Sigmoid colon (tissue), 7 donors: ENCODE data around the gene NACA2. TPM values are rescaled to one million over a fixed set of nuclear protein-coding genes. Genes with fewer than 3 reads are reported as not detected.
"Not testable (repeated sequence)": the region's sequence is repeated elsewhere in the genome, so short reads cannot be mapped to it uniquely, and the experiment has no call there.

Source experiments
- DNase-seq: peaks from one replicate; pipeline ENCODE4 v3.0.0-alpha.2; 2019
- H3K27ac ChIP-seq, 4 donors: fragments of 200-600 bp; sonication (generic); one replicate each; pipeline ENCODE4 v1.5.1; 2016 to 2019; ENCODE audit warnings: mild to moderate bottlenecking in 1 of 4
- H3K27me3 ChIP-seq, 3 donors: fragments of 200-600 bp; sonication (generic); one replicate each; pipeline ENCODE4 v1.5.1; 2019; ENCODE audit warnings: mild to moderate bottlenecking in 1 of 3
- H3K36me3 ChIP-seq, 4 donors: fragments of 200-600 bp; sonication (generic); one replicate each; pipeline ENCODE4 v1.5.1; 2016 to 2019
- H3K4me1 ChIP-seq, 4 donors: fragments of 200-600 bp; sonication (generic); one replicate each; pipeline ENCODE4 v1.5.1; 2017 to 2019
- H3K4me3 ChIP-seq, 4 donors: fragments of 200-600 bp; sonication (generic); one replicate each; pipeline ENCODE4 v1.5.1; 2017 to 2019; ENCODE audit warnings: mild to moderate bottlenecking in 2 of 4, moderate library complexity in 1 of 4
- H3K9me3 ChIP-seq, 4 donors: fragments of 200-600 bp in 3 of 4; sonication (generic) in 3 of 4; one replicate each; pipeline versions ENCODE4 v1.5.1 to v1.6.1; 2013 to 2019
- EP300 ChIP-seq, 4 donors: sonication (generic); formaldehyde crosslinking; IDR thresholded peaks; one replicate each; pipeline ENCODE4 v1.6.1; 2017; ENCODE audit warnings: antibody characterized with exemption in 4 of 4
- POLR2A ChIP-seq, 2 donors: fragments of 450-650 bp; IDR thresholded peaks; one replicate each; pipeline ENCODE4 v1.6.1; 2016; ENCODE audit warnings: antibody characterized with exemption in 2 of 2, mild to moderate bottlenecking in 2 of 2, moderate library complexity in 2 of 2
- POLR2AphosphoS5 ChIP-seq, 4 donors: sonication (generic); formaldehyde crosslinking; IDR thresholded peaks; one replicate each; pipeline ENCODE4 v1.6.1; 2017; ENCODE audit warnings: antibody characterized with exemption in 4 of 4
- WGBS, 2 donors: extraction: QIAGEN DNeasy Blood & Tissue Kit; methylation state at CpG; one replicate each; pipeline ENCODE4 v1.1.7; 2013; 5-methylcytosine and 5-hydroxymethylcytosine counted together
- intact Hi-C: fragments of 100-400 bp; cut with DNase I; formaldehyde crosslinking; loops from one replicate; pipeline ENCODE4 v1.15.1; 2023
- polyA plus RNA-seq, 3 donors: library from polyadenylated mRNA; stranded (reverse); fragments of 200-250 nt; gene quantifications; one replicate each; pipeline ENCODE4 v1.2.3, GENCODE V29; 2013
- total RNA-seq, 4 donors: library from RNA; depleted of rRNA; stranded (reverse); fragments of >200 nt; gene quantifications; one replicate each; pipeline ENCODE4 v1.1.0, GENCODE V29; 2016
- TF ChIP-seq, protein P1 (sequence below), 4 experiments: fragments of 450-650 bp in 3 of 4; fragments of 200-600 bp in 1 of 4; IDR thresholded peaks; one replicate each; pipeline ENCODE4 v1.5.1; 2016 to 2019; ENCODE audit warnings: antibody characterized with exemption in 4 of 4, mild to moderate bottlenecking in 3 of 4, moderate library complexity in 2 of 4
- donor health status: healthy with polysubstance abuse.
- donor health status: Bipolar disorder and iron deficiency.
- donor health status: healthy.

Gene NACA2
- total and polyA plus RNA-seq, 7 donors: not detected

DNA sequence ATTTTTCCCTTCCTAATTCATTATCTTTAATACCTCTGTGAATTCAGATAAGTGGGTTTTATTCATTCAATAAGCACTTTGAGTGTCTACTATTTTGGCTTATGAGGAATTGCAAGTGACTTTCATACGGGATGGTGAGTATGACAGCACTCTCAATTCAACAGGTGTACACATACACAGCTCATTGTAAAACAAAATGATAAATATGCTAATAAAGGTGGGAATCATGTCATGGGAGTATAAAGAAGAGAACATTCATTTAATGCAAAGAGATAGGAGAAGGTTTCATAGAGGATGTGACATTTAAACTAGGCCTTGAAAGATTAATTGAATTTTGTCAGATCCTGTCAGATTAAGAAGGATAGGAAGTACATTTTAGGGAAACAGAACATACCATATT lies 19.4 kb downstream of the NACA2 start:
- 94 to 95% methylated on average over 1 of the region's 1 CpG for WGBS, 2 donors
- no peak for DNase-seq
- Histone ChIP-seq H3K27me3 (no peaks in the 10 kb centered on the region), H3K9me3 (no peaks in the 10 kb centered on the region), H3K36me3 (no peaks in the 10 kb centered on the region), H3K4me1 (peaks cover 0 to 3% (median 0%) of the 10 kb centered on the region in 4 donors), H3K4me3 (no peak overlapping the region), H3K27ac (no peak overlapping the region)
- intact Hi-C loops: no loop called here
- TF ChIP-seq, protein P1, sequence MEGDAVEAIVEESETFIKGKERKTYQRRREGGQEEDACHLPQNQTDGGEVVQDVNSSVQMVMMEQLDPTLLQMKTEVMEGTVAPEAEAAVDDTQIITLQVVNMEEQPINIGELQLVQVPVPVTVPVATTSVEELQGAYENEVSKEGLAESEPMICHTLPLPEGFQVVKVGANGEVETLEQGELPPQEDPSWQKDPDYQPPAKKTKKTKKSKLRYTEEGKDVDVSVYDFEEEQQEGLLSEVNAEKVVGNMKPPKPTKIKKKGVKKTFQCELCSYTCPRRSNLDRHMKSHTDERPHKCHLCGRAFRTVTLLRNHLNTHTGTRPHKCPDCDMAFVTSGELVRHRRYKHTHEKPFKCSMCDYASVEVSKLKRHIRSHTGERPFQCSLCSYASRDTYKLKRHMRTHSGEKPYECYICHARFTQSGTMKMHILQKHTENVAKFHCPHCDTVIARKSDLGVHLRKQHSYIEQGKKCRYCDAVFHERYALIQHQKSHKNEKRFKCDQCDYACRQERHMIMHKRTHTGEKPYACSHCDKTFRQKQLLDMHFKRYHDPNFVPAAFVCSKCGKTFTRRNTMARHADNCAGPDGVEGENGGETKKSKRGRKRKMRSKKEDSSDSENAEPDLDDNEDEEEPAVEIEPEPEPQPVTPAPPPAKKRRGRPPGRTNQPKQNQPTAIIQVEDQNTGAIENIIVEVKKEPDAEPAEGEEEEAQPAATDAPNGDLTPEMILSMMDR (IDR thresholded peaks at IDR 0.05): no peak
- no peak for TF ChIP-seq POLR2AphosphoS5 (IDR thresholded peaks at IDR 0.05)
- no peak for TF ChIP-seq EP300 (IDR thresholded peaks at IDR 0.05)
- no peak for TF ChIP-seq POLR2A (IDR thresholded peaks at IDR 0.05)

DNA sequence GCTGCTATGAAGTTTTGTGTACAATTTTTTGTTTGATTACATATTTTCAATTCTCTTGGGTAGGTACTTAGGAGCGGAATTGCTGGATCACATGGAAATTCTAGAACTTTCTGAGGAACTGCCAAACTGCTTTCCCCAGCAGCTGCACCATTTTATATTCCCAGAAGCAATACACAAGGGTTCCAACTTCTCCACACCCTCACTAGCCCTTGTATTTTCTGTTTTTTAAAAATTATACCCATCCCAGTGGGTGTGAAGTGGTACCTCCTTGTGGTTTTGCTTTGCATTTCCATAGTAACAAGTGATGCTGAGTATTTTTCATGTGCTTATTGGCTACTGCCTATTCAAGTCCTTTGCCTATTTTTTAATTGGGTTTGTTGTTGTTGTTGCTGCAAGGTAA lies 20.9 kb downstream of the NACA2 start:
- no peaks in the 10 kb centered on the region for H3K27me3 ChIP-seq
- 92 to 94% methylated on average over 1 of the region's 1 CpG for WGBS, 2 donors
- no peak overlapping the region for H3K4me3 ChIP-seq
- TF ChIP-seq POLR2AphosphoS5 (IDR thresholded peaks at IDR 0.05): no peak
- TF ChIP-seq, protein P1 (IDR thresholded peaks at IDR 0.05): no peak
- TF ChIP-seq EP300 (IDR thresholded peaks at IDR 0.05): no peak
- TF ChIP-seq POLR2A (IDR thresholded peaks at IDR 0.05): peak in 1 of 2 donors; percentile 1
- no peak for DNase-seq
- no peaks in the 10 kb centered on the region for H3K9me3 ChIP-seq
- H3K27ac ChIP-seq: no peak overlapping the region
- no peaks in the 10 kb centered on the region for H3K36me3 ChIP-seq
- peaks cover 0 to 3% (median 0%) of the 10 kb centered on the region in 4 donors for H3K4me1 ChIP-seq
- intact Hi-C loops: no loop called here

DNA sequence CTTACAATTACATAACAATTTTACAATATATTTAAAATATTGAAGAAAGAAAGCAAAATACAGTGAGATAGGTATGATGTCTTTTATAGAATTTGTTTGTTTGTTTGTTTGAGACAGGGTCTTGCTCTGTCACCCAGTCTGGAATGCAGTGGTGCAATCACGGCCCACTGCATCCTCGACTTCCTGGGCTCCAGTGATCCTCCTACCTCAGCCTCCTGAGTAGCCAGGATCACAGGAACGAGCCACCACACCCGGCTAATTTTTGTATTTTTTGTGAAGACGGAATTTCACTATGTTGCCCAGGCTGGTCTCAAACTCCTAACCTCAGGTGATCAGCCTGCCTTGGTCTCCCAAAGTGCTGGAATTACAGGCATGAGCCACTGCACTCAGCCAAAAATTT lies 21.5 kb downstream of the NACA2 start:
- H3K4me3 ChIP-seq, H3K9me3 ChIP-seq, H3K27me3 ChIP-seq, H3K27ac ChIP-seq, intact Hi-C loops, H3K4me1 ChIP-seq, H3K36me3 ChIP-seq, DNase-seq: not testable (repeated sequence)
- WGBS, 2 donors: 93% methylated on average over 5 of the region's 5 CpGs

DNA sequence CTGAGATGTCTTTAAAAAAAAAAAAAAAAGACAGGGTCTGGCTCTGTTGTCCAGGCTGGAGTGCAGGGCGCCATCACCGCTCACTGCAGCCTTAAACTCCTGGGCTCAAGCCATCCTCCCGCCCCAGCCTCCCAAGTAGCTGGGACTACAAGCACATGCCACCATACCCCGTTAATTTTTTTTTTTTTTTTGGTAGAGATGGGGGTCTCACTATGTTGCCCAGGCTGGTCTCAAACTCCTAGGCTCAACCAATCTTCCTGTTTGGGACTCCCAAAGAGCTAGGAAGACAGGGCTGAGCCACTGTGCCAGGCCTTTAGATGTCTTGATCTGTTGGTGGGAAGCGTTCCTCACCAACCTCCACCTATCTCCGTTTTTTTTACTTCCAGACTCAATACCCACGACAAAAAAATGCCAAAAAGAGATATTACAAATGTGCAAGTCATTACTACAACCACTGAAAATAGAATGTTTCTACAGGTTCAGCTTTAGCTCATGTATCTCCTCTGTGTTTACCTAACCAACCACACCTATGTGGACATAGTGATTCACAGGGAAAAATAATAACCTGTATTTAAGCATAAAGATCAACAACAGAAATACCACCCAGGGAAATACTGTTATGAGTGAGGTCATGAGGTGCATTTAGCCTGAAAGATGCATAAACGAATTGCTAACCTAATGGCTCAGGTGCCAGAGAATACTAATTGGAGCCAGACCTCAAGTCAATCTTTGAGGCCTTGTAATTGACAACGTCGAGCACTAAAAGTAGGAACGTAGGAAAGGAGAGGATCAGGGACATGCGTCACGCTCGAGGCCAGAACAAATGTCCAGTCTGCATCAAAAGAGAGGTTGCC lies 22.6 kb downstream of the NACA2 start:
- no peak overlapping the region for H3K4me3 ChIP-seq
- H3K27me3 ChIP-seq: no peaks in the 10 kb centered on the region
- DNase-seq: no peak
- H3K27ac ChIP-seq: no peak overlapping the region
- 46 to 83% methylated on average over 14 of the region's 14 CpGs for WGBS, 2 donors
- H3K4me1 ChIP-seq: no peaks in the 10 kb centered on the region
- no peaks in the 10 kb centered on the region for H3K9me3 ChIP-seq
- TF ChIP-seq POLR2AphosphoS5 (IDR thresholded peaks at IDR 0.05) (no peak), EP300 (IDR thresholded peaks at IDR 0.05) (no peak), POLR2A (IDR thresholded peaks at IDR 0.05) (no peak)
- TF ChIP-seq, protein P1 (IDR thresholded peaks at IDR 0.05): no peak
- intact Hi-C loops: no loop called here
- H3K36me3 ChIP-seq: no peaks in the 10 kb centered on the region

DNA sequence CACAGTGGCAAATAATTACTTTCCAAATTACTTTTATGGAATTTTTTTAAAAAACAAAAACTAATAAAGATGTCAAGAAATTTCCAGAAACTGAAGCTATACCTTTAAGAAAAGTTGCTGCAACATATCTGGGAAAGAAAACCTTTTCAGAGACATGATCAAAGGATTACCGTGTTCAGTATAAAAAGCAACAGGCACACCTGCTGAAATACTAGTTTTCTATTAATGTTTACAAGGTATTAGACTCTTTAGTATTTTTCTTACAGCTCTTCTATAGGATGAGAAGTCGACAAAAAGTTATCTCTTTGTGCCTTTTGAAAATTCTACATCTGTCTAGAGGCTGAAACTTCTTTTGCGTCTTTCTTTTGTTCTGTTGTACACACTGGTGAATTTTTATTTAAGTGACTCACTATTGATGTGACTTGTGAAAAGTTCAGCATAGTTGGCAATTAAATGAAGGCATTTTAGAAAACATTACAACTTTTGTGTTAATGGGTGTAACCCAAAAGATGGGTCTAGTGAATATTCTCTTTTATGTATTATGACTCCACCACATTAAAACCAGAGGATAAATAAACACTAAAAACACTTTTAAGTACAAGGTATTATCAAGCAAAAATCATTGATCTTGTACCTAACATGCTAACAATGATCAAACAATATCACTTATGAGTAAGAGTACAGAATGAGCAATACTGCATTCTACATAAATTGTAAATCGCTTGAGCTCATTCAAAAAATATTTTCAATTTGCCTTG lies 23.8 kb downstream of the NACA2 start:
- WGBS, 2 donors: 48 to 68% methylated on average over 4 of the region's 4 CpGs
- no peaks in the 10 kb centered on the region for H3K4me1 ChIP-seq
- intact Hi-C loops: no loop called here

DNA sequence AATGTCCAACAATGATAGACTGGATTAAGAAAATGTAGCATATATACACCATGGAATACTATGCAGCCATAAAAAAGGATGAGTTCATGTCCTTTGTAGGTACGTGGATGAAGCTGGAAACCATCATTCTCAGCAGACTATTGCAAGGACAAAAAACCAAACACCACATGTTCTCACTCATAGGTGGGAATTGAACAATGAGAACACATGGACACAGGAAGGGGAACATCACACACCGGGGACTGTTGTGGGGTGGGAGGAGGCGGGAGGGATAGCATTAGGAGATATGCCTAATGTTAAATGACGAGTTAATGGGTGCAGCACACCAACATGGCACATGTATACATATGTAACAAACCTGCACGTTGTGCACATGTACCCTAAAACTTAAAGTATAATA lies 24.6 kb downstream of the NACA2 start:
- H3K27me3 ChIP-seq, H3K9me3 ChIP-seq, H3K4me1 ChIP-seq, H3K36me3 ChIP-seq, H3K4me3 ChIP-seq, DNase-seq, H3K27ac ChIP-seq, intact Hi-C loops: not testable (repeated sequence)
- 87 to 90% methylated on average over 5 of the region's 5 CpGs for WGBS, 2 donors

More for the DNA sequence above, 23.8 kb downstream of the NACA2 start:
- TF ChIP-seq POLR2A (IDR thresholded peaks at IDR 0.05): no peak
- TF ChIP-seq, protein P1 (IDR thresholded peaks at IDR 0.05): no peak
- TF ChIP-seq EP300 (IDR thresholded peaks at IDR 0.05): no peak
- TF ChIP-seq POLR2AphosphoS5 (IDR thresholded peaks at IDR 0.05): no peak
- H3K27ac ChIP-seq: no peak overlapping the region
- DNase-seq: no peak
- no peak overlapping the region for H3K4me3 ChIP-seq
- no peaks in the 10 kb centered on the region for H3K36me3 ChIP-seq
- no peaks in the 10 kb centered on the region for H3K27me3 ChIP-seq
- H3K9me3 ChIP-seq: no peaks in the 10 kb centered on the region

DNA sequence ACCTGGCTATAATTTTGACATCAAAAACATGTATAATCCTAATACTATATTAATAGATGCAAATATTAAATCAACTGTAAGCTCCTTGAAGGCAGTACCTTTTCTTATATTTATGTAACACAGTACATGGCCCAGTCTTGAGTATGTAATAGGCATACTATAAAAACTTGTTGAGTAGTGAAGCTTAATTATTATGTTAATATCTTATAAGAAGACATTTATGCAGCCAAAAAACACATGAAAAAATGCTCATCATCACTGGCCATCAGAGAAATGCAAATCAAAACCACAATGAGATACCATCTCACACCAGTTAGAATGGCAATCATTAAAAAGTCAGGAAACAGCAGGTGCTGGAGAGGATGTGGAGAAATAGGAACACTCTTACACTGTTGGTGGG lies 25.2 kb downstream of the NACA2 start:
- H3K9me3 ChIP-seq, H3K4me1 ChIP-seq, H3K36me3 ChIP-seq, intact Hi-C loops, H3K27me3 ChIP-seq, DNase-seq, H3K27ac ChIP-seq, H3K4me3 ChIP-seq: not testable (repeated sequence)
